ENCODE results near the gene IL17C. TPM values are rescaled to one million over a fixed set of nuclear protein-coding genes. Genes with fewer than 3 reads are reported as not detected.
A peak's percentile ranks its signal among the peaks of the same experiment; 100 is the strongest.

Gene IL17C
- total and polyA plus RNA-seq, 10 of the 15 experiments (the other 5 are each of a cell fraction or from before 2014, with no cell fraction given) = not detected

GRCh38 chr16:88681709-88682451 lies 43.5 kb downstream of the IL17C start (continued):
- no peak for TF ChIP-seq ZSCAN29 (IDR thresholded peaks at IDR 0.05)
- no peak for TF ChIP-seq ZBTB11 (CRISPR knock-in tag; IDR thresholded peaks at IDR 0.05)
- TF ChIP-seq POLR2AphosphoS5 (IDR thresholded peaks at IDR 0.05; ENCODE audit: low read length) = peak; percentile 78
- peak; percentile 4 for TF ChIP-seq USF1 (IDR thresholded peaks at IDR 0.05; ENCODE audit: borderline replicate concordance, extremely low read length, insufficient read depth, low read depth, low read length)
- no peak for TF ChIP-seq CBX3 (IDR thresholded peaks at IDR 0.05; ENCODE audit: borderline replicate concordance, low read depth)
- TF ChIP-seq RCOR1 (conservative IDR thresholded peaks at IDR 0.05; ENCODE audit: low read depth, low read length) = no peak
- TF ChIP-seq REST (IDR thresholded peaks at IDR 0.05; ENCODE audit: low read depth, low read length) = peak; percentile 29; the same call in 1 of the 2 replicates
- peak; percentile 67 for TF ChIP-seq CREM (IDR thresholded peaks at IDR 0.05; ENCODE audit: low read depth)
- no peak for TF ChIP-seq HSF1 (IDR thresholded peaks at IDR 0.05; ENCODE audit: low read depth, low read length)
- TF ChIP-seq CTCF (IDR thresholded peaks at IDR 0.05 in 2 of 3, conservative IDR thresholded peaks at IDR 0.05 in 1 of 3; ENCODE audit: control insufficient read depth in 2 of 3, extremely low read depth in 1 of 3, insufficient read depth in 1 of 3, low read depth in 3 of 3, low read length in 3 of 3) = no peak
- no peak for TF ChIP-seq ZBTB40 (IDR thresholded peaks at IDR 0.05; ENCODE audit: borderline replicate concordance)
